ENCODE measurements around the gene SEC62. TPM values are rescaled to one million over a fixed set of nuclear protein-coding genes. Genes with fewer than 3 reads are reported as not detected.

The SEC62 gene
- total RNA-seq, 2 experiments from 2014 or later = 36.0 to 47.7 TPM

DNA sequence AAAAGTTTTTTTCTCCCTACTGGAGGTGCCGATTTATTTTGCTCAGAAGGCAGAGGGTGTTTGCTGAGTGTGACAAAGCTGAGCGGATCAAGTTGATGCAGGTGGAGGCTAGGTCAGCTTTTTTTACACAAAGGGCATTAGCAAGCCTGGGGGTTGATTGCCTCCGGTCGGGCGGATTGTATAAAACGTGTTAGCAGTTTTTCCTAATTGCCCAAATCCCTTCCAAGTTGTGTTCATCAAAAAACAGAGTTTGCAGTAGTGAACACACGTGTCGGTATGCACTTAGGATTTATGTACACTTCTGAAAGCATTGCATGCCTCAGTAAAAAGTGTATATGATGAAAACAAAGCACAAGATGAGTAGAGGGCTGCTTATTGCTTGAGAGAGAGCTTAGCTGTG lies 73.8 kb downstream of the SEC62 start:
- Mint-ChIP-seq H3K36me3 (peaks cover 6% of the 10 kb centered on the region), H3K9me3 (ENCODE audit: low read depth) (no peaks in the 10 kb centered on the region), H3K27me3 (no peaks in the 10 kb centered on the region), H3K4me3 (no peak overlapping the region), H3K4me1 (peaks cover 25% of the 10 kb centered on the region), H3K27ac (no peak overlapping the region)
- no peak for DNase-seq
- CTCF ChIA-PET = interaction anchor here (1.4 to 2.4 kb wide), 2 partner anchors 13 to 20 kb away, joined by 5 to 19 read pairs; no protein-coding TSS in a partner anchor
- no peak for ATAC-seq

DNA sequence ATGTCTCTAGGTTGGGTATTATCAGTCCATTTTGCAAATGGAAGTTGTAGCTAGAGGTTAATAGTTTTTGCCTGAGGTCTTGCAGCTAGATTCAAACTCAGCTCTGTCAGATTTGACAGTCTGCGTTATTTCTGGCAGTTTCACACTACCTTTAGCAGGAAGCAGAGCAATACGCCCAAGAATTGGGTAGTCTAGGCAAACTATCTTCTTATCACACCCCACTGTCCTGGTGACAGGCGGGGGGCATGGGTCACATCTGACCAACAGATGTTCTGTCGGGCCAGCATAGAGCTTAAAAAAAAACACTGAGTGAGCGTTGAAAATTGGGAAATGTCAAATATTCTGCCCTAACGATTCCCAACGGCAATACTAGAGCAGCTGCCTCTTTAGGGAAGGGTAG lies 76.9 kb downstream of the SEC62 start:
- Mint-ChIP-seq H3K27me3 (no peaks in the 10 kb centered on the region), H3K9me3 (ENCODE audit: low read depth) (no peaks in the 10 kb centered on the region), H3K4me3 (no peak overlapping the region), H3K27ac (no peak overlapping the region), H3K4me1 (peaks cover 25% of the 10 kb centered on the region), H3K36me3 (peaks cover 6% of the 10 kb centered on the region)
- DNase-seq (no peak), ATAC-seq (no peak)
- CTCF ChIA-PET = interaction anchor here (1.6 to 1.9 kb wide), 2 partner anchors 9 to 10 kb away, joined by 6 to 7 read pairs; no protein-coding TSS in a partner anchor

DNA sequence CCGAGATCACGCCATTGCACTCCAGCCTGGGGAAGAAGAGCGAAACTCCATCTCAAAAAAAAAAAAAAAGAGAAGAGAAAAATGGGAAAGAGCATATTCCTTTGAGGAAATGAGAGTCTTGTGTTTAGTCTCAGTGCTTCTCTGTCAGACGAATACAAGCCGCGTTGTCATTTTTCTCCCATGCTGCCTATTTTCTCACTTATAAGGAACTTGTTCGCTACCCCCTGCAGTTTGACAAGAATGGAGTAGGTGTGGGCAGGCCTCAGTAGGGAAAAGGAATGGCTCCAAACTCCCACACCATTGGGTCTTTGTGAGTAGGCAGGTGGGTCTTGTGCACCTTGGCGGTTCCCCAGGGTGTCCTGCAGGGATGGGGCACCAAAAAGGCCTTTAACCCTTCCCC lies 77.7 kb downstream of the SEC62 start:
- peaks cover 24% of the 10 kb centered on the region for H3K4me1 Mint-ChIP-seq
- no peaks in the 10 kb centered on the region for H3K27me3 Mint-ChIP-seq
- ATAC-seq (no peak), DNase-seq (no peak)
- H3K27ac Mint-ChIP-seq = no peak overlapping the region
- CTCF ChIA-PET = interaction anchor here (1.3 to 2.8 kb wide), 3 partner anchors 10 to 13 kb away, joined by 6 to 9 read pairs (median 7); no protein-coding TSS in a partner anchor
- H3K4me3 Mint-ChIP-seq = no peak overlapping the region
- peaks cover 6% of the 10 kb centered on the region for H3K36me3 Mint-ChIP-seq
- no peaks in the 10 kb centered on the region for H3K9me3 Mint-ChIP-seq (ENCODE audit: low read depth)

DNA sequence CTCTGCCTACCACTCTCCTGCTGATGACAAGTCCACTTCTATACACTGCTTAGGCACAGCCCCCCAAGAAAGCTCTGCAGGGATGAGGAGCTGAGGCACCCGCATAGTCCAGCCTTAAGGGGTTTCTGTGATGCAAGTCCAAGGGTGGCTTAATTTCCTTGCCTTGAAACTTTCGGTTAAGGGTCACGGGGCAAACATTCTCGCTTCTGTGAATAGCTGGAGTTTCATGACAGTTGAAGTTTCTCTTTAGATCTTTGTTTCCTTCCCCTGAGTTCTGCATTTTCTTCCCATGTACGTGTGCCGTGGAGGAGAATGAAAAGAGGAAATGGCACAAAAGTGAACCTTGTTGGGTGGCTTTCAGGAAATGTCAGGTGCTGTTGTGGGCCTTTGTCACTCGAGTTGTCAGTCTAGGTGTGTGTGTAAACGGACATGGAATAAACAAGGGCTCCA lies 78.2 kb downstream of the SEC62 start:
- Mint-ChIP-seq H3K36me3 (peaks cover 6% of the 10 kb centered on the region), H3K27ac (peak overlapping the region; percentile 16), H3K9me3 (ENCODE audit: low read depth) (no peaks in the 10 kb centered on the region), H3K27me3 (no peaks in the 10 kb centered on the region), H3K4me1 (peaks cover 24% of the 10 kb centered on the region), H3K4me3 (no peak overlapping the region)
- ATAC-seq (peak; percentile 16), DNase-seq (no peak)
- CTCF ChIA-PET = interaction anchor here (0.7 to 2.8 kb wide), 5 partner anchors 9 to 311 kb away, joined by 3 to 9 read pairs (median 3); no protein-coding TSS in a partner anchor

DNA sequence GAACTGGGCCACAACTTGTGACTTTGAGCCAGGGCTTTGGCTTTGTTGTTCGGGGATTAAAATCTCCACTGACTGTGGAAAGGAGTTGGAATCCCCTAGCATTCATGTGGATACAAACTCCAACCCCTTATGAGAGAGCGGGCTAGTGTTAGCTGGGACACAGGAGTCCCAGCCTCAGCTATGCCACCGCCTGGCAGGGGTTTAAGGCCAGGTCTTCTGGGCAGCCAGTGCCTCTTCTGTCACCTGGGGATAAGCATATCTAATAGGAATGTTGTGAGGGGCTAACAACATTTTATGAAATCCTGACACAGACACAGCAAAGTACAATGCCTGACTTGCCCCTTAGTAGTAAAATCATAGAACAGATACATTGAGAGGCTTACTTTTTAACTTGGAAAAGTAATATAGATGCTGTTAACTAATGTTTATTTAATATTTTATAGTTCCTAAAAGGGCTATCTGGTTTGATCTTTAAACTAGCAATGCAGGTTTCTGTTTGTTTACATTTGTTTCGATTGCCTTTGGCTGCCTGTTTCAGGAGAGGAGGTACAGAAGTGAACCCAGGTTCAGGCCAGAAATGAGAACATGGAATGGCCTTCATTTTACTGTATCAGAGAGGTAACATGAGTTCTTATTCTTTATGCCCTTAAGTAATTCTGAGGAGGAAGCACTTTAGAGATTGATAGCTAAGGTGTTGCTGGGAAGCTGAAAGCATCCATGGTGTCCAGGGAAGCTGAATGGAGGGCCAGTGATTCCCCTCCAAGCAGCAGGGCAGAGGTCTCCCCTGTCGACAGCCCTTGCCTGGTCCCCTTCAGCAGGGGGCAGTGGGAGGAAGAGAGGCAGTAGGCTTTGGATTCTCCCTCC lies 79.9 kb downstream of the SEC62 start:
- Mint-ChIP-seq H3K4me3 (no peak overlapping the region), H3K9me3 (ENCODE audit: low read depth) (no peaks in the 10 kb centered on the region), H3K4me1 (peaks cover 19% of the 10 kb centered on the region), H3K27me3 (no peaks in the 10 kb centered on the region), H3K36me3 (peaks cover 5% of the 10 kb centered on the region), H3K27ac (no peak overlapping the region)
- DNase-seq (no peak), ATAC-seq (no peak)
- CTCF ChIA-PET = interaction anchor here (0.8 to 2.8 kb wide), 4 partner anchors 8 to 79 kb away, joined by 3 to 6 read pairs (median 4); partner anchors contain the start of gene GPR160

DNA sequence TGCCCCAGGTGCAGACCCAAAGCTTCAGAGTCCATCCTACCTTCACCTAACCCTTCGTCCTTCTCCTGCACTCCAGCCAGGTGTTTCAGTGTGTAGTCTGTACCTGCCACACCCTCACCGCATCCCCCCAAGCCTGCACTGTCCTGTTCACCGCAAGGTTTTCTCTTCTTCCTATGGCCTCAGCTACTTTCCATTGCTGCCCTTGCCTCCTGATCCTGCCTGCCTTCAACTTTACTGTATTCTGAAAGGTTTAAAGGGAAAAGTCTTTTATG lies 80.5 kb downstream of the SEC62 start:
- CTCF ChIA-PET = interaction anchor here (2.8 kb wide), 1 partner anchor 11 kb away, joined by 6 read pairs; no protein-coding TSS in a partner anchor
- ATAC-seq = no peak
- no peak overlapping the region for H3K4me3 Mint-ChIP-seq
- H3K4me1 Mint-ChIP-seq = peaks cover 15% of the 10 kb centered on the region
- no peaks in the 10 kb centered on the region for H3K27me3 Mint-ChIP-seq
- peaks cover 2% of the 10 kb centered on the region for H3K36me3 Mint-ChIP-seq
- no peak for DNase-seq
- no peak overlapping the region for H3K27ac Mint-ChIP-seq
- no peaks in the 10 kb centered on the region for H3K9me3 Mint-ChIP-seq (ENCODE audit: low read depth)

Other genes starting within 250 kb of the SEC62 start
- 10 to 100 TPM; 10.5 to 17.4 TPM for gene TERC, start 201.7 kb upstream of the SEC62 start, total RNA-seq
- gene ACTRT3, start 197.2 kb upstream of the SEC62 start, total RNA-seq = under 1 TPM; 0.49 to 0.76 TPM
- gene MYNN, start 193.4 kb upstream of the SEC62 start, total RNA-seq = 10 to 100 TPM; 15.3 to 16.9 TPM
- gene LRRIQ4, start 153.9 kb upstream of the SEC62 start, total RNA-seq = under 1 TPM; 0.23 to 0.35 TPM
- gene LRRC34, start 153.9 kb upstream of the SEC62 start, total RNA-seq = 1 to 10 TPM; 7.2 to 9.6 TPM
- gene LRRC31, start 96.9 kb upstream of the SEC62 start, total RNA-seq = not detected
- not detected for gene SAMD7, start 55.2 kb upstream of the SEC62 start, total RNA-seq
- 1 to 10 TPM; 3.6 to 6.4 TPM for gene GPR160, start 71.2 kb downstream of the SEC62 start, total RNA-seq
- gene PHC3, start 214.9 kb downstream of the SEC62 start, total RNA-seq = 10 to 100 TPM; 51.4 to 78.3 TPM

Measured in activated CD8-positive, alpha-beta memory T cell treated with anti-CD3 and anti-CD28 coated beads, Interleukin-2, amount 10 ng/mL, durations not matched to agents 7 days and 5 days (primary cell).